GM12874 (cell line): ENCODE measurements around the gene C12orf56.

Experiments used
- TF ChIP-seq, protein P1 (sequence below): IDR thresholded peaks from 2 replicates; pipeline ENCODE4 v1.5.1; 2011; ENCODE audit warnings: low read depth, mild to moderate bottlenecking, control low read depth, low read length, moderate library complexity; ENCODE audit not compliant: insufficient read depth

The C12orf56 gene

DNA sequence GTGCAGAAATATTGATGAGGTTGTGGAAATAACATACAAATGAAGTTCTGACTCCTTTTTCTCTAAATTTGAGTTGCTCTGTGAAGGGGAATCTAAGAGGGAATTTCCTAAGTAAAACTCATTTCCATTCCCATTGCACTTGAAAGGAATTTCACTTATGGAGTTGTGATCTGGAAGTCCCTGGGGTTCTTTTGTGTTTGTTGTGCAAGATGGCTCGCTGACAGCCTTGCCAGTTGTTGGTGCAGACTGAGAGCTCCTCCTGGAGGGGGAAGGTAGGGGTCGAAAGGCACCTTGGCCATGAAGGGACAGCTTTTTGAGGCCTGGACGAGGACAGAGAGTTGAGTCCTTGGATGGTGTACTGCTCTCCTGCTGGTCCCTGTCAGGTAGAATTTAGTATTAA lies 72.0 kb downstream of the C12orf56 start:
- TF ChIP-seq, protein P1, sequence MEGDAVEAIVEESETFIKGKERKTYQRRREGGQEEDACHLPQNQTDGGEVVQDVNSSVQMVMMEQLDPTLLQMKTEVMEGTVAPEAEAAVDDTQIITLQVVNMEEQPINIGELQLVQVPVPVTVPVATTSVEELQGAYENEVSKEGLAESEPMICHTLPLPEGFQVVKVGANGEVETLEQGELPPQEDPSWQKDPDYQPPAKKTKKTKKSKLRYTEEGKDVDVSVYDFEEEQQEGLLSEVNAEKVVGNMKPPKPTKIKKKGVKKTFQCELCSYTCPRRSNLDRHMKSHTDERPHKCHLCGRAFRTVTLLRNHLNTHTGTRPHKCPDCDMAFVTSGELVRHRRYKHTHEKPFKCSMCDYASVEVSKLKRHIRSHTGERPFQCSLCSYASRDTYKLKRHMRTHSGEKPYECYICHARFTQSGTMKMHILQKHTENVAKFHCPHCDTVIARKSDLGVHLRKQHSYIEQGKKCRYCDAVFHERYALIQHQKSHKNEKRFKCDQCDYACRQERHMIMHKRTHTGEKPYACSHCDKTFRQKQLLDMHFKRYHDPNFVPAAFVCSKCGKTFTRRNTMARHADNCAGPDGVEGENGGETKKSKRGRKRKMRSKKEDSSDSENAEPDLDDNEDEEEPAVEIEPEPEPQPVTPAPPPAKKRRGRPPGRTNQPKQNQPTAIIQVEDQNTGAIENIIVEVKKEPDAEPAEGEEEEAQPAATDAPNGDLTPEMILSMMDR = no peak

DNA sequence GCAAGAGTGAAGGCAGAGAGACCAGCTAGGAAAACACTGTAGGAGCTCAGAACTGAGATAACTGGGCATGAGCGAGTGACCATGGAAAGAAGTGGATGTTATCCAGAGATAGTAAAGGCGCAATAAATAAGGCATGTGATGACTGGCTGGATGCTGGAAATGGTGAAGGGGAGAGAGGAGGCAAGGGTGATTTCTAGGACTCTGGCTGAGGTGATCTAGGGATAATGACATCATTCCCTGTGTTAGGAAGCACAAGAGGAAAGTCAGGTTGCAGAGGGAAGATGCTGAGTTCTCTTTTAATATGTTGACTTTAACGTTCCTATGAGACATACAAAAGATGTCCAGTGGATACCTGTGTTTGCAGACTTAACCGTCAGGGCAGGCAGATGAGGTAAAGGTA lies 78.7 kb downstream of the C12orf56 start:
- TF ChIP-seq, protein P1 = no peak

DNA sequence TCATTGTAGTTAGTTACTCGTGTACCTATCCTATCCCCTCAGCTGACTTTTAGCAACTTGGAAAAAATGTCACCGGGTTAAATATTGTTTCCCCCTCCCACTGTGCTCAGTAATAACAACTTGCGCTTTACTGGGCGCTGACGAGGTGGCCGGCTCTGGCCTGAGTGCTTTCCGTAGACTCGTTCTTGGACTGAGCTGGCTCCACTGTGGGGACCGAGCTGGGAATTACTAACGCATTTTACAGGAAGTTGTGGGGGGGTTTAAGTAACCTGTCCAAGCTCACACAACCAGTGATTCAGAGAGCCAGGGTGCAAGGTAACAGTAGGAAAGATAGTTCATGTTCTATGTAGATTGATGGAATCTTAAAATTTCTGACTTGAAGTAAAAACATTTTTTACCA lies 86.0 kb downstream of the C12orf56 start:
- TF ChIP-seq, protein P1 = no peak

DNA sequence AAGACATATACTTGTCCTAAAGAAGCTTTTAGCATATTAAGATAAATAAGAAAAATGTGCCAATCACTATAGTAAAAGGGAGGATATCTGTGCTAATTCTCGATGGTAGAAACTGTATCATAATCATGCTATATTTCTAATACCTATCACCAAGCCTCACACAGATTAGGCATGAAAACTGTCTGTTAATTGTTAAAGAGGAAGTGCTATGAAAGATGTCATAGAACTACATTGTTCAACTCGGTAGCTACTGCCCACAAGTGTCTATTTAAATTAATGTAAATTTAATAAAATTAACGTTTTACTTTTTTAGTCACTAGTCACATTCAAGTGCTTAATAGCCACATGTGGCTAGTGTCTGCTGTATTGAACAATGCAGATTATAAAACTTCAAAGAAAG lies 90.9 kb downstream of the C12orf56 start:
- TF ChIP-seq, protein P1 = no peak

DNA sequence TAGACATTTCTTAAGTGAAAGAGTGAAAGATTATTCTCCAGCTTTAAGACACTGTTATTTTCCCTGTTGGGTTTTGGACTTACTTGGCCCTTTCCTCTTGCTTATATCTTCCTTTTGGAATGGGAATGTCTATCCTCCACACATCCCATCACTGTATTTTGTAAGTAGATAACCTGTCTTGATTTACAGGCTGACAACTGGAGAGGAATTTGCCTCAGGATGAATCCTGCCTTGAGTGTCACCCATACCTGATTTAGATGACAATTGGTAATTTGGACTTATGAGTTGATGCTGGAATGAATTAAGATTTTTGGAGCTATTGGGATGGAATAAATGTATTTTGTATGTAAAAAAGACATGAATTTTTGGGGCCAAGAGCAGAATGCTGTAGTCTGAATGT lies 94.3 kb downstream of the C12orf56 start:
- TF ChIP-seq, protein P1 = no peak

DNA sequence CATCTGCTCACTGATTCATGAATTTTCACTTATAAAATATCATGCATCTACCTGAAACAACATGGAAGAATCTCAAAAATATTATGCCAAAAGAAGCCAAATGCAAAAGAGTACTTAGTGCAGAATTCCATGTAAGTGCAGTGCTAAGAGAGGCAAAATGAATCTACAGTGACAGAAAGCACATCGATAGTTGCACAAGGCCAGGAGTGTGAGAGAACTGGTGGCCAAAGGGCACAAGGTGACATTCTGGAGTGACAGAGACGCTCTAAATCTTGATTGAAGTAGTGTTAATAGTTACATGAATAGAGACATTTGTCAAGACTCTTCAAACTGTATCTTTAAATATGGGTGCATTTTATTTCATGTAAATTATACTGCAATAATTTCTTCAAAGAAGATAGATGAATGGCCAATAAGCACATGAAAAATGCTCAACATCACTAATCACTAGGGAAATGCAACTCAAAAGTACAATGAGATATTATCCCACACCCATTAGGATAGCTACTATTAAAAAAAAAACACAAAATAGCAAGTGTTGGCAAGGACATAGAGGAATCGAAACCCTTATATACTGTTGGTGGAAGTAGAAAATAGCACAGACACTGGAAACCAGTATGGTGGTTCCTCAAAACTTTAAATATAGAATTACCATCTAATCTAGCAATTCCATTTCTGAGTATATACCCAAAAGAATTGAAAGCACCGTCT lies 96.7 kb downstream of the C12orf56 start:
- TF ChIP-seq, protein P1 = no peak

DNA sequence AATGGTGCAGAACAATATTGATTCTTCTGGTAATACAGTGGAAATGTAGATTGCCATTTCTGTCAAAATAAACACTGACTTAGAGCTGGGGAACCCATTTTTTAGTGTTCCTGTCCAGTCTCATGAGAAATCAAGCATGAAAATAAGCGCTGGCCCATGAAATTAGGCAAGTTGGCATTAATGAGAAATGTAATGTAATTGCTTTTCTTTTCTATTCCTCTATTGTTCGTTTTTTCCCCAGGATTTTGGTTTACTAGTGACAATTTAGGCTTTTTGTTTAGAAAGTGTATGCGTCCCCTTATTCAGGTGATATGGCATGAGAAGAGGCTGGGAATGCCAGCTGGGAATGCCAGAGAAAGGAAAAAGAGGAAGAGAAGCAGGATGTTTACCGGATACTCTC lies 104.0 kb downstream of the C12orf56 start:
- TF ChIP-seq, protein P1 = no peak

DNA sequence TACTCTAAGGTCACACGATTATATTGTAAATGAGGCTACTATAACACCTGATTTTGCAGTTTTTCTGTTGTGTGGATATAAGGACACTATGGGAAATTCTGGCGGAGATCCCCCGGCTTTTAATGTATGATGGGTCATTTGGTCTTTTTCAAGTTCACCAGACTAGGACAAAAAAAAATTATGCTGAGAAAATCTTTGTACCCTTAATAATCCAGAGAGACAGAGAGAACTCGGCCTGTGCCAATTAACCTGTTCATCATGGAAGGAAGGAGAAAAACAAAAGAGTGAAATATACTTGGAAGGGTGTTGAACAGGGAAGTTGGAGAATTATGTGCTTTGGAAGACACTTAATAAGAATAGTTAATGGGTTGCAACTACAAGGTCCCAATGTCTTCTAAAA lies 106.3 kb downstream of the C12orf56 start:
- TF ChIP-seq, protein P1 = no peak
